COR-L47 (cell line): ENCODE measurements around the gene TMEM125.

Source experiments
- DNase-seq: peaks from one replicate; lab custom pipeline; 2025; lab: John Stamatoyannopoulos, UW

Gene TMEM125

GRCh38 chr1:43312212-43312623 lies 42.4 kb downstream of the TMEM125 start:
- DNase-seq = no peak

GRCh38 chr1:43312663-43313515 lies 43.1 kb downstream of the TMEM125 start:
- no peak for DNase-seq

DNA sequence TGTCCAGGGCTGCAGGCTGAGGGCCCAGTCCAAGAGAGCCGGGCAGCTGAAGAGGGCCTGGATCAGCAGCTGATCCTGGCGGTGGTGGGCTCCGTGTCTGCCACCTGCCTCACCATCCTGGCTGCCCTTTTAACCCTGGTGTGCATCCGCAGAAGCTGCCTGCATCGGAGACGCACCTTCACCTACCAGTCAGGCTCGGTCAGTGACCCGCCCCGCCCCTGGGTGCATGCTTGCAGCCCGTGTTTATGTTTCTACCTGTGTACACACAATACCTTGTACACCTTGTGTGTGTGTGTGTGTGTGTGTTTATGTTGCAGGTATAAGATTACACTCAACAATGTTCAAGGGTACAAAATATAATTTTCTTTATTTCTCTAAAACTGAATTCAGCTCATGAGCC lies 44.0 kb downstream of the TMEM125 start:
- no peak for DNase-seq

- no peak for DNase-seq
Observed at GRCh38 chr1:43314233-43314632, 44.5 kb downstream of the TMEM125 start.

GRCh38 chr1:43315481-43315880 lies 45.7 kb downstream of the TMEM125 start:
- no peak for DNase-seq

DNA sequence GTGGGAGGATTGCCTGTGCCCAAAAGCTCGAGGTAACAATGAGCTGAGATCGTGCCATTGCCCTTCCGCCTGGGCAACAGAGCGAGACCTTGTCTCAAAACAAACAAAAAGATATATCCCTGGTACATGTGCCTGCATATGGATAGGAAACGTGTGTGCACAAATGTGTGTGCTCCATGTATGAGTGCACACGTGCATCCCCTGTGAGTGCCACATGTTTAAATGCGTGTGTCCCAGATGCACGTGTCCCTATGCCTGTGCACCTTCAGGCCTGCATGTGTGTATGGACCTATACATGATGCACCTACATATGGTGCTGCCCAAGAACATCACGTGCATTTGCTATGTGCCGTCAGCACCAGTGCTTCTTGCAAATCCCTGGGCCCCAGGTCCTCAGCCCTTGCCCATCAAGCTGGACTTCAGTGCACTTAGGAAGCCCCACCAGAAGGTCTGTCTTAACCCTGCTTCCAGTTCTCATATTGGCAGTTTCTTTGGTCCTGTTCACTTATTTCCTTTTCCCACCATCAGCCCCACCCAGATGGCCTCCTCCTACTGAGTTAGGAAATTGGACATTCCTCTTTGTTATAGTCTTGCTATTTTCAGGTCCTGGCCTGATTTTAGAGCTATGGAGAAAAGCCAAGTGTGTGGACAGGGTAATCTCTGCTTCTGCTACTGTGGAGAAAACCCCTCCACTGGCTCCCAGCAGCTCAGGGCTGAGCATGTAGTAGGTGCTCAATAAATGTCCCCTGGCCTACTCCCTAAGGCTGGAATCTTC lies 46.4 kb downstream of the TMEM125 start:
- DNase-seq = no peak

- DNase-seq = no peak
Observed at GRCh38 chr1:43316738-43317520, 47.1 kb downstream of the TMEM125 start.

GRCh38 chr1:43317817-43318471 lies 48.2 kb downstream of the TMEM125 start:
- DNase-seq = no peak

DNA sequence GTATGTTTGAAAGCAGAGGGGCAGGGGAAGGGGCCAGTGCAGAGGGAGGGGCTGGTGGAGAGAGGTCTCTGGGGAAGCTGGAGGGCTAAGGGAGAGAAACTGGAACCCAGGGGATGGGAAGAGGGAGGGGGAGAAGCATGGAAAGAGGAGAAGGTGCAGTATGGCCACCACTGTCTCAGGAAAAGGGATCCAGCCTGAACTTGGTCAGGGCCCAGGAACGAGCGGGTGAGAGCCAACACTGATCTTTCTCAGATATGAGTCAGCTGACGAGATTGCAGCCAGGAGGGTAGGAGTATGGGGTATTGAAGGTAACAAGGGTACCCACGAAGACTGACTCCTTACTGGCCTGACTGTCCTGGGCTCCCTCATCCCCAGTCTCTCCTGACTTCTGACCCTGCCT lies 49.0 kb downstream of the TMEM125 start:
- no peak for DNase-seq

DNA sequence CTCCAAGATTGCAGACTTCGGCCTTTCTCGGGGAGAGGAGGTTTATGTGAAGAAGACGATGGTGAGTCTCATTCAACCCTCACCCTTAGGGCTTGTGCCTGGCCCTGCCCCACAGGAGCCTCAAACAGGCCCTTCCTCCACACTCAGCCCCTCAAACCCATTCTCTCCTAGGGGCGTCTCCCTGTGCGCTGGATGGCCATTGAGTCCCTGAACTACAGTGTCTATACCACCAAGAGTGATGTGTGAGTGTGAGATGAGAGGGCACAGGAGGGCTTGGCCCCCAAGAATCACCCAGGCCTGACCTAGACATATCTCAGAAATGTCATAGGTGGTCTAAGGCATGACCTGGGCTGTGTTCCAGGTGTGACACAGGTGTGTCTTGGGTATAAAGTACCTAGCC lies 49.5 kb downstream of the TMEM125 start:
- DNase-seq = no peak

DNA sequence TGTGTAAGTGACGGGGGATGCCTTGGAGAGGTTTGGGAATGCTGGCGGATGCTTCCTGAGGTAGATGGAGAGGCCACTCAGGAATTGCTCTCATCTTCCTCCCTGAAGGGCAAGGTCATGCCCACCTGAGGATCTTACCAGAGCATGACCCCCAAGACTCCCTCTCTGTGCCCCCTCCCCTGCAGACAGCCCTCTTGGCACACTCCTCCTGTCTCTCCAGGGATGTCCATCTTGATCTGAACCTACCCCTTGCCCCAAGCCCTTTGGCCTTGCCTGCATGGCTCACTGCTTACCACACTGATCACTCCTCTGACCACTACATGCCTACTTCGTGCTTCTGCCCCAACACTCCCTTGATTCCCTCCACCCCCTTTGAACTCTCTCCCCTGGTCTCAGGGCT lies 50.0 kb downstream of the TMEM125 start:
- DNase-seq = no peak

- no peak for DNase-seq
Observed at GRCh38 chr1:43321331-43321891, 51.6 kb downstream of the TMEM125 start.

DNA sequence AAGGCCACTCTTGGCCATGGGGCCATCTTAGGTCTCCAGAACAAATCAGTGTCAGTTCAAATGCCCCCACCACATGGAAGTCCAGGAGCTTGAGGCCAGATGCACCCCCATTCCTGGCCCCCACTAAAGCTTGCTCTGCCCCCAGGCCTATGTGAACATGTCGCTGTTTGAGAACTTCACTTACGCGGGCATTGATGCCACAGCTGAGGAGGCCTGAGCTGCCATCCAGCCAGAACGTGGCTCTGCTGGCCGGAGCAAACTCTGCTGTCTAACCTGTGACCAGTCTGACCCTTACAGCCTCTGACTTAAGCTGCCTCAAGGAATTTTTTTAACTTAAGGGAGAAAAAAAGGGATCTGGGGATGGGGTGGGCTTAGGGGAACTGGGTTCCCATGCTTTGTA lies 52.7 kb downstream of the TMEM125 start:
- DNase-seq = no peak
